H1 (cell line): ENCODE data around the gene AKAP7.

Experiments used
- EP300 ChIP-seq, 2 experiments: IDR thresholded peaks; 1 replicate in 1 of 2; 2 replicates in 1 of 2; pipeline ENCODE4 v1.6.1; 2011 to 2012; ENCODE audit warnings: low read depth in 2 of 2, low read length in 2 of 2, mild to moderate bottlenecking in 2 of 2, borderline replicate concordance in 1 of 2, inconsistent platforms in 1 of 2, moderate library complexity in 1 of 2
- POLR2A ChIP-seq, 2 experiments: IDR thresholded peaks; 1 replicate in 1 of 2; 2 replicates in 1 of 2; pipeline ENCODE4 v1.6.1; 2011; ENCODE audit warnings: low read depth in 2 of 2, low read length in 2 of 2, mild to moderate bottlenecking in 2 of 2; ENCODE audit errors: control extremely low read depth in 1 of 2
- RAD21 ChIP-seq, 2 experiments: IDR thresholded peaks in 1 of 2; conservative IDR thresholded peaks in 1 of 2; 2 replicates each; pipeline ENCODE4 v1.6.1; 2011; ENCODE audit warnings: low read depth in 2 of 2, low read length in 2 of 2, improper control_type of control experiment in 1 of 2, inconsistent platforms in 1 of 2, mild to moderate bottlenecking in 1 of 2, moderate library complexity in 1 of 2
- SIRT6 ChIP-seq: IDR thresholded peaks from one replicate; pipeline ENCODE4 v1.7.1; 2012; ENCODE audit warnings: low read length, inconsistent platforms
- YY1 ChIP-seq: IDR thresholded peaks from 2 replicates; pipeline ENCODE4 v1.6.1; 2011; ENCODE audit warnings: low read depth, mild to moderate bottlenecking, low read length
- TF ChIP-seq, protein P1 (sequence below), 3 experiments: IDR thresholded peaks; 1 replicate in 2 of 3; 2 replicates in 1 of 3; pipeline versions ENCODE4 v1.5.1 to v1.6.1; 2011; ENCODE audit warnings: low read length in 3 of 3, mild to moderate bottlenecking in 3 of 3, inconsistent platforms in 2 of 3, low read depth in 1 of 3, moderate library complexity in 1 of 3; ENCODE audit not compliant: insufficient read depth in 1 of 3; ENCODE audit errors: control extremely low read depth in 1 of 3

DNA sequence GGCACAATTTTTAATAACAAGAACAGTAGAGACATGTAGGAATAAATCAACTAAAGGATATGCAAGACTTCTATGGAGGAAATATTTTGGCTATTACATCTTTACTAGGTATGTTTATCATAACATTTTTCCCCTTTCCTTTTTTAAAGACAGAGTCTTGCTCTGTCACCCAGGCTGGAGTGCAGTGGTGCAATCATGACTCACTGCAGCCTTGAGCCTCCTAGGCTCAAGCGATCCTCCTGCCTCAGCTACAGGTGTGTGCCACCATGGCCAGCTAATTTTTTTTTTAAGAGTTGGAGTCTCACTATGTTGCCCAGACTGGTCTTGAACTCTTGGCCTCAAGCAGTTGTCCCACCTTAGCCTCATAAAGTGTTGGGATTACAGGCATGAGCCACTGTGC, 37.0 kb downstream of the AKAP7 start:
- no peak for TF ChIP-seq RAD21 (IDR thresholded peaks at IDR 0.05 in 1 of 2, conservative IDR thresholded peaks at IDR 0.05 in 1 of 2; ENCODE audit: low read depth in 2 of 2, low read length in 2 of 2)
- TF ChIP-seq POLR2A (IDR thresholded peaks at IDR 0.05; ENCODE audit: control extremely low read depth in 1 of 2, low read depth in 2 of 2, low read length in 2 of 2), result no peak
- TF ChIP-seq SIRT6, result no peak
- TF ChIP-seq YY1, result no peak
- TF ChIP-seq, protein P1, sequence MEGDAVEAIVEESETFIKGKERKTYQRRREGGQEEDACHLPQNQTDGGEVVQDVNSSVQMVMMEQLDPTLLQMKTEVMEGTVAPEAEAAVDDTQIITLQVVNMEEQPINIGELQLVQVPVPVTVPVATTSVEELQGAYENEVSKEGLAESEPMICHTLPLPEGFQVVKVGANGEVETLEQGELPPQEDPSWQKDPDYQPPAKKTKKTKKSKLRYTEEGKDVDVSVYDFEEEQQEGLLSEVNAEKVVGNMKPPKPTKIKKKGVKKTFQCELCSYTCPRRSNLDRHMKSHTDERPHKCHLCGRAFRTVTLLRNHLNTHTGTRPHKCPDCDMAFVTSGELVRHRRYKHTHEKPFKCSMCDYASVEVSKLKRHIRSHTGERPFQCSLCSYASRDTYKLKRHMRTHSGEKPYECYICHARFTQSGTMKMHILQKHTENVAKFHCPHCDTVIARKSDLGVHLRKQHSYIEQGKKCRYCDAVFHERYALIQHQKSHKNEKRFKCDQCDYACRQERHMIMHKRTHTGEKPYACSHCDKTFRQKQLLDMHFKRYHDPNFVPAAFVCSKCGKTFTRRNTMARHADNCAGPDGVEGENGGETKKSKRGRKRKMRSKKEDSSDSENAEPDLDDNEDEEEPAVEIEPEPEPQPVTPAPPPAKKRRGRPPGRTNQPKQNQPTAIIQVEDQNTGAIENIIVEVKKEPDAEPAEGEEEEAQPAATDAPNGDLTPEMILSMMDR (IDR thresholded peaks at IDR 0.05; ENCODE audit: control extremely low read depth in 1 of 3, insufficient read depth in 1 of 3, low read depth in 1 of 3, low read length in 3 of 3), result no peak
- no peak for TF ChIP-seq EP300 (IDR thresholded peaks at IDR 0.05; ENCODE audit: borderline replicate concordance in 1 of 2, low read depth in 2 of 2, low read length in 2 of 2)
